HG02943 (cell line): ENCODE data around the gene RALGPS2.

Source experiments
- ATAC-seq: cut with Tn5 transposase; IDR thresholded peaks from one replicate; pipeline ENCODE4 v1.9.1; 2021; ENCODE audit warnings: mild to moderate bottlenecking, low read depth, moderate library complexity; ENCODE audit not compliant: unreplicated experiment

RALGPS2 gene

DNA sequence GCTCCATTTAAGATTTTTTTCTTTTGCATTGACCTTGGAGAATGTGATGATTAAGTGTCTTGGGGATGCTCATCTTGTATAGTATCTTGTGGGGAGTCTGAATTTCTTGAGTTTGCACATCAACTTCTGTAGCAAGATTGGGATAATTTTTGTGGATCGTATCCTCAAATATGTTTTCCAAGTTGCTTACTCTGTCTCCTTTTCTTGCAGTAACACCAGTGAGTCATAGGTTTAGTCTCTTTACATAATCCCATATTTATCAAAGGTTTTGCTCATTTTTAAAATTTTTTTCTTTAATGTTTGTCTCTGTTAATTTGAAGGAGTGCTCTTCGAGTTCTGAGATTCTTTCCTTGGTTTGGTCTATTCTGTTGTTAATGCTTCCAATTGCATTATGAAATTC lies 187.6 kb downstream of the RALGPS2 start:
- ATAC-seq, result no peak

DNA sequence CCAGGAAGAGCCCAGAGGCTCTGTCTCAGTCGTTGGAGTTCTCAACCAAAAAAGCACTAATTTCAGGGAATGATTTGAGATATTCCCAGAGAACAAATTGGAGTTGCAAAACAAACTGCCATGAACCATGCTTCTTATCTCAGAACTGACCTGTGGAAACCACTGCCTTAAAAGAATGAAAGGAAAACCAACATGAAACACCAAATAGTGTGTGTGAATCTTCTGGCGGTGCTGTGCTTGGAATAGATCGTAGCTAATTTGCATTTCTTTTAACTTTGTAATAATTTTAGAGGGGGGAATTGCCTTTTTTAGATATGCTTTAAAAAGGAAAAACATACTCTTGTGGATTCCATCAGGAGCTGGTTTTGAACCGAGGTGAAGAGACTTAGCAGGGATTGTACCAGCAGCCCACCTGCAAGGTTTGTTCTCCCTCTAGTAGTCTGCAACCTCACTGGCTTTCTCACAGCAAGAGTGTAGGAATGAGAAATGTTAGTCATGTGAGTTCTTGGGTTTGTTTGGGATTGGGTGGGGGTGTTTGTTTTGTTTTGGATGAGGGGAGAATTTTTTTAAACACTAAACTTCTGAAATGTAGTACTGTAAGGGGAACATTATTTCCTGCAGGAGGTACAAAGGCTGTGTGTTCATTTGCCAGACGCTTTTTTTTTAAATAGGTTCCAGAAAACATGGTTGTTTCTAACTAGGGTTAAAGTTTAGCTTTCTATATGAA lies 191.6 kb downstream of the RALGPS2 start:
- ATAC-seq, result no peak

DNA sequence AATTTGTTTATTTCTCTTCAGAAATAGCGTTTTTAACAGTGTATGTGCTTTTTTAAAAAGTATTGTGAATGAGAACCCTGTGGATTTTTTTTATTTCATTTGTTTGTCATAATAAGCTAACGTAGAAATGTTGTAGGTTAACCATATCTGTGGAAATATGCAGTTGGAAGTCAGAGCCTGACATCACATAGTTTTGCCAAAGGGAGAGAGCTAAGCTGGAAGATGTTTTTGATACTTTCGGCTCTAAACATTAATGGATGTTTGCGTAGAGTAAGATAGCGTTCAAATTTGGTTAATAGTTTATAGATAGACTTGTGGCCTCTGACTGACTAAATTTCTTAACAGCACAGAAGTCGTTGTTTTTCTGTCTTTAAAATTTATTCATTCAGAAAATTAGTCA lies 193.3 kb downstream of the RALGPS2 start:
- no peak for ATAC-seq

DNA sequence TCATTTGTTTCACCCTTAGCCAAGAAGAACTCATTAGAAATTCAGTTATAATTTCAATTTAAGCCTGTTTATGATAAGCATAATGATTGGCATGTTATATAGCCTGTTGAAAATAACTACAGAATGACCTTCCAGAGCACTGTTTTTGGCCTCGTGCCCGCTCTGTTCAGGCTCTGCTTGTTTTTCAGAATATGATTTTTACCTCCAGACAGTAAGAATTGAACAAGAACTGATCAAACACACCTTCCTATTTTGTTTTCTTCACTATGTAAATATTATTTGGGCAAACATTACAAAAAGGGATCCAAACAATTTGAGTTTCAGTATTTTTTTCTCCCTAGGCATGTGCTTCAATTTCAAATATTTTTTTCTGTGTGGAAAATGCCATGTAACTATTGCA lies 193.9 kb downstream of the RALGPS2 start:
- ATAC-seq, result no peak

DNA sequence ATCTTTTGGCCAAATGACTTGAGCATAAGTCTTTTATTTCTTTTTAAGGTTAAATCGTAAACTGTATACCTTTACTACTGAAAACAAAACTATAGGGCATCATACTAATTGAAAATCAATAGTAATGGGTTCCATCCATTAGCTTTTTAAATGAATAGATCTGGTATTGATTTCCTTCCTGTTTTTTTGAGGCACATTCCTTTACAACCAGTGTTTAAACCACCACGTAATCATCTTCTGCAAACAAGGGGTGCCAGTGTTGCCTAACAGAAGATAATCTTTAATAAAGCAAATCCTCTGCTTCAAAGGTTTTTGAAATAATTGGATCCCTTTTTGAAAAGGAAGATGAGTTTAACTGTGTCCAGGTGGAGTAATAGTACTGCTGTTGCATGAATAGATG lies 194.5 kb downstream of the RALGPS2 start:
- no peak for ATAC-seq

GRCh38 chr1:178921499-178921898 lies 196.5 kb downstream of the RALGPS2 start:
- no peak for ATAC-seq

DNA sequence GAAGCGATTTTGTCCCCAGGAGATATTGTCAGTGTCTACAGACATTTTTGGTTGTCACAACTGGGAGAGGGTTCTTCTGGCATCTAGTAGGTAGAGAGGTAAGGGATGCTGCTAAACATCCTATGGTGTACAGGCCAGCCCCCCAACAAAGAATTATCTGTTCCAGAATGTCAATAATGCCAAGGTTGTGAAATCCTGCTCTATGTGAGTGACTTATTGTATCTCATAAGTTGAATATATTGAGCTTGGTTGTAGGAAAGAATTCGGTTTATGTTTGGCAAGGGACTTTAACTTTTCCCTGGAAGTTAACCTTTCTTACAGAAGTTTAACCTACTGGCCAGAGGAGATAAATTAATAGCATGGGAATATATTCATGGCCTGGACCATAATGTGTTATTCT lies 198.5 kb downstream of the RALGPS2 start:
- ATAC-seq, result no peak

DNA sequence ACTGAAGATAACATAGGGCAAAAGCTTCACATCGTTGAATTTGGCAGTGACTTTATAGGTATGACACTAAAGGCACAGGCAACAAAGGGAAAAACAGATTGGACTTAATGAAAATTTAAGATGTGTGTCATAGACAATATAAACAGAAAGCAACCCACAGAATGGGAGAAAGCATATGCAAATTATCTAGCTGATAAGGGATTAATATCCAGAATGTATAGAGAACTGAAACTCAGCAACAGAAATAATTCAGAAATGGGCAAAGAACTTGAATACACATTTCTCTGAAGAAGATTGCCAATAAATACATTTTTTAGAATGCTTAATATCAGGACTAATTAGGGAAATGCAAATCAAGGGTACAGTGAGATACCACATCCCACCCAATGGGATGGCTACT lies 201.0 kb downstream of the RALGPS2 start:
- no peak for ATAC-seq

GRCh38 chr1:178927003-178927402 lies 202.0 kb downstream of the RALGPS2 start:
- ATAC-seq, result no peak

GRCh38 chr1:178928041-178928440 lies 203.0 kb downstream of the RALGPS2 start:
- ATAC-seq, result no peak

- ATAC-seq, result no peak
Measured at GRCh38 chr1:178928976-178929375, 203.9 kb downstream of the RALGPS2 start.

DNA sequence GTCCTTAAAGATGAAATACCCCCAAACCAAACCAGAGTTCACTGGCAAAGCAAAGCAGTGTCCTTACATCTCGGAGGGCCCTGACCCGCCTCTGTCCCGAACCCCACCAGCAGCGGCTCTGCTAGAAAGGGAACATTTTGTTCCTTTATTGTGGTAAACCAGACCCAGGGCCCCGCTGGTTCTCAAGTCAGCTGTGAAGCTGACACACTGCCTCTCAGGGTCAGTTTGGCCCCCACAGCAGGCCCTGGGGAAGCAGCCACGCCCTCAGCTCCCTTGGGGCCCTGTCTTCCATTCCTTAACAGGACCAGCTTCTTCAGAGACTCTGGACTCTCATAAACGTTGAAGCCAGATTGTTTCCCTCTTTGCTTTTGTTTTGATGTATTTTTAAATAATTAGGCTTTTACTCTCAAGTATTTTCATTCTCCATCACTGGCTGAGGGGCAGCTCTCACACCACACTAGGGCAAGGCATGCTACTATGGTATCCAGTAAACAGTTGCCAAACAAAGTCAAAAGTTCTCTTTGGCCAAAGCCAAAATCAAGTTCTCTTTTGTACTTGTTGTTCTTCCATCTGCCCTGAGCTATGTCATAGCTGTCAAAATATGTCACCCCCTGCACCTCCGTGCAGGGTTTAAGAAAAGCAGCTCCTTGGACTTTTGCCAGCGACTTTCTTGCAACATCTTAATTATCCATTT lies 207.0 kb downstream of the RALGPS2 start:
- no peak for ATAC-seq

DNA sequence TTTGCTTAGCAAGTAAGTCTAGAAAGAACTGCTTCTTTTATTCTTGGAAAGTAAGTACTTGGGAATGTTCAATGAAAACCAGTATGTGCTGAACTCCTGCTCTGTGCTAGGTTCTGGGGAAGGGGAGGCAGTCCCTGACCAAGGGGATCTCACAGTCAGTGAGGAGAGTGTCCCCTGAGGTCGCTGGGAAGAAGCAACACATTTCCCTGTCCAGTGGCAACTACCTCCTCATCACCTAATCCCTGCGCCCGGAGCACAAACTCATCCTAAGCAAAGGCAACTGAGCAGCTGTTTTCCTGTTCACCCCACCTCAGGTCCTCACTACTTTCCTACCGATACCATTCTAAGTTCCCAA lies 207.5 kb downstream of the RALGPS2 start:
- no peak for ATAC-seq

- ATAC-seq, result no peak
Measured at GRCh38 chr1:178933105-178933561, 208.1 kb downstream of the RALGPS2 start.

DNA sequence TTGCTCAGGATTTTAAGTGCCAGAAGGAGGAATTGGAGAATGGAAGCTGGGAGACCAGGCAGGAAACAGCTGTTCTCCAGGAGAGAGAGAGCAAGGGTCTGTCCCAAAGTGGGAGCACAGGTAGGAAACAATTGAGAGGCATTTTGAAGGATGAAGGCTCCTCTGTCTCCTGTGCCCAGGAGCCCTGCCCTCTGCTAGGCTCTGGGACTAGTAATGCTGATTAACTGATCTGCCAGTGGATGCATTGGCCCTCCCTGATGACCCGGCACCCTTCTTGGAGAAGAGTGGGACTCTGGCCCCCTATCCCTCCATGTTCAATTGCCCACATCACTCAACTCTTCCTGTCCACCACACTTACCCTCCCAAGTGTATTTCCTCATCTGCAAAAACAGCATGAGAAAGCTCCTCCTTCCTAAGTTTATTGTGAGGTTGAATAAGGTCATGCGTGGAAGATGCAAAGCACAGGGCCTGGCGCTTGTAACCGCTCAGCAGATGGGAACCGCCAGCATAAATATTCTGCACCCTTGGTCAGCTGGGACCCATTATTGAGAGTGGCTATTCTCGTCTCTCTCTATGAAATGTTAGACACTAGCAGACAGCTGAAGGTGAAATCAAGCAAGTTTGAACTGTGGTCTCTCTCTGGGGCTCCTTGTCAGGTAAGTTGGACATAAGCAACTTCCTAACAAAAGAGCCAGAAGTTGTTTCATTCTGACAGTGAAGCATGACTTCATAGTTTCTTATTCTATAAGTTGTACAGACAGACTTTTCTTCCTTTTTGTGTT lies 208.9 kb downstream of the RALGPS2 start:
- ATAC-seq, result no peak

- ATAC-seq, result no peak
Measured at GRCh38 chr1:178934546-178934945, 209.5 kb downstream of the RALGPS2 start.

GRCh38 chr1:178935610-178936009 lies 210.6 kb downstream of the RALGPS2 start:
- no peak for ATAC-seq

- ATAC-seq, result no peak
Measured at GRCh38 chr1:178937695-178938094, 212.7 kb downstream of the RALGPS2 start.

GRCh38 chr1:178938101-178938958 lies 213.3 kb downstream of the RALGPS2 start:
- no peak for ATAC-seq

- ATAC-seq, result no peak
Measured at GRCh38 chr1:178938959-178939317, 213.9 kb downstream of the RALGPS2 start.
